ENCODE measurements around the gene OTOF.

Gene OTOF

GRCh38 chr2:26521054-26521912, 43.4 kb upstream of the OTOF start:
- peak; percentile 38 for TF ChIP-seq CTCF (IDR thresholded peaks at IDR 0.05; ENCODE audit: low read depth, low read length)
- no peak for DNase-seq (ENCODE audit: low read depth, low spot score)
- in situ Hi-C loops (cut with HindIII; ENCODE audit: low sequenced_read_pairs): no loop called here
- H3K4me3 ChIP-seq (ENCODE audit: low read depth, low read length): no peak overlapping the region

- no peak for DNase-seq (ENCODE audit: low read depth, low spot score)
- no peak for TF ChIP-seq CTCF (IDR thresholded peaks at IDR 0.05; ENCODE audit: low read depth, low read length)
- in situ Hi-C loops (cut with HindIII; ENCODE audit: low sequenced_read_pairs): no loop called here
- no peak overlapping the region for H3K4me3 ChIP-seq (ENCODE audit: low read depth, low read length)
These were observed 42.2 kb upstream of the OTOF start for GRCh38 chr2:26520148-26520449.

GRCh38 chr2:26519396-26520147, 41.6 kb upstream of the OTOF start:
- no peak for TF ChIP-seq CTCF (IDR thresholded peaks at IDR 0.05; ENCODE audit: low read depth, low read length)
- in situ Hi-C loops (cut with HindIII; ENCODE audit: low sequenced_read_pairs): no loop called here
- DNase-seq (ENCODE audit: low read depth, low spot score): no peak
- no peak overlapping the region for H3K4me3 ChIP-seq (ENCODE audit: low read depth, low read length)

- no peak for TF ChIP-seq CTCF (IDR thresholded peaks at IDR 0.05; ENCODE audit: low read depth, low read length)
- in situ Hi-C loops (cut with HindIII; ENCODE audit: low sequenced_read_pairs): no loop called here
- no peak overlapping the region for H3K4me3 ChIP-seq (ENCODE audit: low read depth, low read length)
- DNase-seq (ENCODE audit: low read depth, low spot score): no peak
These were observed 38.9 kb upstream of the OTOF start for GRCh38 chr2:26516781-26517180.

- no peak overlapping the region for H3K4me3 ChIP-seq (ENCODE audit: low read depth, low read length)
- in situ Hi-C loops (cut with HindIII; ENCODE audit: low sequenced_read_pairs): no loop called here
- TF ChIP-seq CTCF (IDR thresholded peaks at IDR 0.05; ENCODE audit: low read depth, low read length): no peak
- no peak for DNase-seq (ENCODE audit: low read depth, low spot score)
These were observed 38.3 kb upstream of the OTOF start for GRCh38 chr2:26516246-26516645.

GRCh38 chr2:26515771-26516170, 37.8 kb upstream of the OTOF start:
- H3K4me3 ChIP-seq (ENCODE audit: low read depth, low read length): no peak overlapping the region
- in situ Hi-C loops (cut with HindIII; ENCODE audit: low sequenced_read_pairs): no loop called here
- no peak for TF ChIP-seq CTCF (IDR thresholded peaks at IDR 0.05; ENCODE audit: low read depth, low read length)
- no peak for DNase-seq (ENCODE audit: low read depth, low spot score)
